Measurements from ENCODE around the gene WDR1.

Gene WDR1

DNA sequence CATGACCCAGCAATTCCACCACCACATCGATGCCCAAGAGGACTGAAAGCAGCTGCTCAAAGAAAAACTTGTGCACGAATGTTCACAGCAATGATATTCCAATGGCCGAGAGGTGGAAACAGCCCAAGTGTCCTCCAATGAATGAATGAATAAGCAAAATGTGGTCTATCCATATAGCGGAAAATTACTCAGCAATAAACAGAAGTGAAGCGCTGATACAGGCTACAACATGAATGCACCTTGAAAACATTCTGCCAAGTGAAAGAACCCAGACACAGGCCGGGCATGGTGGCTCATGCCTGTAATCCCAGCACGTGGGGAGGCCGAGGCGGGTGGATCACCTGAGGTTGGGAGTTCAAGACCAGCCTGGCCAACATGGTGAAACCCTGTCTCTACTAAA, 90.1 kb downstream of the WDR1 start:
- Mint-ChIP-seq H3K27ac (no peak overlapping the region), H3K4me1 (peaks cover 23% of the 10 kb centered on the region), H3K4me3 (no peak overlapping the region), H3K36me3 (no peaks in the 10 kb centered on the region), H3K9me3 (no peaks in the 10 kb centered on the region), H3K27me3 (peaks cover 12% of the 10 kb centered on the region)
- no peak for ATAC-seq

DNA sequence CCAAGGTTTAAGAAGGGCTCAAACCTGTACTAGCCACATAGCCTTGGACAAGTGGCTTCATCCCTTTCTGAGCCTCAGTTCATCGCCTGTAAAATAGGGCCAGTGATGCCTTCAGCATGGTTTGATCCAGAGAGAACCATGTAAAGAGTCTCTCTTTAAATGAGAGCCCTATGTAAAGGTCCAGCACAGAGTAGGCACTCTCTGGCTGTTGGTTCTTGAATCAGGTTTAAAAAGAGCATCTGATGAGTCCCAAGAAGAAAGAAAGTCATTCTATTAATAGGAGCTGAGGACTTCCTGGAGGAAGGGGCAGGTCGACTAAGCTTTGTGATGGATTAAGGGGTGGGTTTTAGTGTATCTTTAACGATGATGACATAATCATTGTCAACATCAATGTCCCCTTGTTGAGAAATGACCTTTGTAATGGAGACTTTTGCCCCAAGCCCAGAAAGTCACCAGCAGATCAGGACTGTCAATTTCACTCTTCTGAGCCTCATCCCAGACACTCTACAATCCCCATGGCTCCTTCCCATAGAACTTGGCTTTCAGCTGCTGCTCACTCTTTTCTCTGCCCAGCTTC, 91.3 kb downstream of the WDR1 start:
- Mint-ChIP-seq H3K27ac (no peak overlapping the region), H3K27me3 (peaks cover 12% of the 10 kb centered on the region), H3K4me3 (no peak overlapping the region), H3K4me1 (peaks cover 23% of the 10 kb centered on the region), H3K36me3 (no peaks in the 10 kb centered on the region), H3K9me3 (no peaks in the 10 kb centered on the region)
- ATAC-seq, result no peak
